K562 (cell line): ENCODE measurements around the gene RCHY1.
"Not testable (repeated sequence)": the region's sequence is repeated elsewhere in the genome, so short reads cannot be mapped to it uniquely, and the experiment has no call there.

Source experiments
- JUND ChIP-seq, 2 experiments: IDR thresholded peaks; 2 replicates in 1 of 2; 3 replicates in 1 of 2; pipeline ENCODE4 v1.6.1; 2011; ENCODE audit warnings: borderline replicate concordance in 2 of 2, low read depth in 2 of 2, low read length in 2 of 2, improper control_type of control experiment in 1 of 2, missing biosample characterization in 1 of 2, missing genetic modification characterization in 1 of 2, missing genetic modification reagents in 1 of 2
- KDM4B ChIP-seq, 2 experiments: fragments of 450-650 bp in 1 of 2; sonication (generic) in 1 of 2; IDR thresholded peaks; 2 replicates each; pipeline ENCODE4 v1.6.1; 2016 to 2017; ENCODE audit warnings: borderline replicate concordance in 2 of 2, antibody characterized with exemption in 1 of 2, low read depth in 1 of 2, mild to moderate bottlenecking in 1 of 2
- TBP ChIP-seq: optimal IDR thresholded peaks from 2 replicates; pipeline ENCODE3; 2011; ENCODE audit warnings: low read depth, low read length, improper control_type of control experiment
- ZFP36 ChIP-seq: fragments of 150-350 bp; IDR thresholded peaks from 2 replicates; pipeline ENCODE4 v1.6.1; 2018; ENCODE audit warnings: low read length, low read depth; ENCODE audit not compliant: partially characterized antibody

DNA sequence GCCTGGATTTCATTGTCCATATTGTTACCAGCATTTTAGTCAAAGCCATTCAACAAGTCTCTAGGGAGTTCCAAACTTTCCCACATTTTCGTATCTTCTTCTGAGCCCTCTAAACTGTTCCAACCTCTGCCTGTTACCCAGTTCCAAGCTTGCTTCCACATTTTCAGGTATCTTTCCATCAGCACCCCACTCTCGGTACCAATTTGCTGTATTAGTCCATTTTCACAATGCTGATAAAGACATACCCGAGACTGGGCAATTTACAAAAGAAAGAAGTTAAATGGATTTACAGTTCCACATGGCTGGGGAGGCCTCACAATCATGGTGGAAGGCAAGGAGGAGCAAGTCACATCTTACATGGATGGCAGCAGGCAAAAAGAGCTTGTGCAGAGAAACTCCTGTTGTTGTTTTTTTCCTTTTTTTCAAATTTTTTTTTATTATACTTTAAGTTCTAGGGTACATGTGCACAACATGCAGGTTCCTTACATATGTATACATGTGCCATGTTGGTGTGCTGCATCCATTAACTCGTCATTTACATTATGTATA, 19.2 kb upstream of the RCHY1 start:
- not testable (repeated sequence) for TF ChIP-seq ZFP36; TBP; JUND (IDR thresholded peaks at IDR 0.05; ENCODE audit: borderline replicate concordance, low read depth, low read length); JUND (tag; IDR thresholded peaks at IDR 0.05; ENCODE audit: borderline replicate concordance, low read depth, low read length); KDM4B (IDR thresholded peaks at IDR 0.05; ENCODE audit: borderline replicate concordance in 2 of 2, low read depth in 1 of 2)
